ENCODE results near the gene MTCL3.
"Not testable (repeated sequence)": the region's sequence is repeated elsewhere in the genome, so short reads cannot be mapped to it uniquely, and the experiment has no call there.

The MTCL3 gene

DNA sequence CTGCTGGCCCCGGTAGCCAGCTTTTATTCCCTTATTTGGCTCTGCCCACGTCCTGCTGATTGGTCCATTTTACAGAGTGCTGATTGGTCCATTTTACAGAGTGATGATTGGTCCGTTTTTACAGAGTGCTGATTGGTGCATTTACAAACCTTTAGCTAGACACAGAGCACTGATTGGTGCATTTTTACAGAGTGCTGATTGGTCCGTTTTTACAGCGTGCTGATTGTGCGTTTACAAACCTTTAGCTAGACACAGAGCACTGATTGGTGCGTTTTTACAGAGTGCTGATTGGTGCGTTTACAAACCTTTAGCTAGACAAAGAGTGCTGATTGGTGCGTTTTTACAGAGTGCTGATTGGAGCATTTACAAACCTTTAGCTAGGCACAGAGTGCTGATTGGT is 90.6 kb downstream of the MTCL3 start:
- DNase-seq (ENCODE audit: low spot score): not testable (repeated sequence)

DNA sequence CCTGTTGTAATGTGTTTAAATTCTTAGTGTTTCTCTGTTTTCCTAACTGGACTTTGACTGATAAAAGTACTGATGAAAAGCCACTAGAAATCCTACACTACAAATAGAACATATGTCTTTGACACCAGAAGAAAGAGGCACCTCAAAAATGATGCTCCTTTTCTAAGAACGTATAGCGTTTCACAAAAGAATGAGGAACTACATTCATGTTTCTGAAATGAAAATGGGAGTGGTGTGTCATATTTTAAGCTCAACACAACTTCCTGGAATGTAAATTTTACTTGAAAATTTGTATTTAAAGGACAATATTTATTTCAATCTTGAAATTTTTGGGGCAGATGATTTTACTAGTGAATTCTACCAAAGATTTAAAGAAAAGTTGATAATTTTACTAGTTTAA is 95.2 kb downstream of the MTCL3 start:
- no peak for DNase-seq (ENCODE audit: low spot score)
